ENCODE measurements around the gene MPC2.
A peak's percentile ranks its signal among the peaks of the same experiment; 100 is the strongest.

MPC2 gene

DNA sequence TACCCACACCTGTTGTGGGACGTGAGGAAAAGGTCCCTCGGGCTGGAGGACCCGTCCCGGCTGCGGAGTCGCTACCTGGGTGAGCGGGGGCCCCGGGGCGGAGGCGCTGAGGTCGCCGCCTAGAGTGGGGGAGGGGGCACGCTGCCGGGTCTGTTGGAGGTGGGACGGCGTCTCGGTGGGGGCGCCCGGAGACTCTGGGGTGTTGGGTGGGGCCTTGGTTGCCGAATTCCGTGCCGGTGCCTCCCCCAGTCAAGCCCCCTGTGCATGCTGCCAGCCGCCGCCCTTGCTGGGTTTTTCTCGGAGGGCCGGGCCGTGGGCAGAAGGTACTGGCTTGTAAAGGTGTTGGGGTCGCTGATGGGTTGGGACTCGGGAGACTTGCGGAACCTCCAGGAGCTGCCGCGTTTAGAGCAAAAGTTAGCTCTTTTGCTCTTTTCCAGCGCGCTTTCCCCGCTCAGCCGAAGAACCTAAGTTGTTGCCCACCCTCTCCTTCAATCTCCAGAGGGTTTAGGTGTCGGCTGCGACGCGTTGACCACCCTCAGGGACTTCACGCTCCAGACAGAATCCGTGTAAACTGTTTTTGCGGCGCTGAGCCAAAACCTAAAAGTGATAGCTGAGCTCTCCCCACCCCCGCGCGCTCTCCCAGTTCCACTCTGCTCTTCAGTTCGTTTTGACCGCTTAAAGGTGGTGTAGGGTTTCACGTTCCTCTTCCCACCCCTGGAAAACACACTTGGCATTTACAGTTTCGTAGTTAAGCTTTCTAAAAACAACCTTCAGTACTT lies at the start of gene MPC2:
Gene MPC2 (minus strand): TSS at position 143 of the 779 bp plus-strand sequence. CDS start 1,231 bp downstream, outside the sequence.
- DNase-seq: peak; percentile 28 to 38

DNA sequence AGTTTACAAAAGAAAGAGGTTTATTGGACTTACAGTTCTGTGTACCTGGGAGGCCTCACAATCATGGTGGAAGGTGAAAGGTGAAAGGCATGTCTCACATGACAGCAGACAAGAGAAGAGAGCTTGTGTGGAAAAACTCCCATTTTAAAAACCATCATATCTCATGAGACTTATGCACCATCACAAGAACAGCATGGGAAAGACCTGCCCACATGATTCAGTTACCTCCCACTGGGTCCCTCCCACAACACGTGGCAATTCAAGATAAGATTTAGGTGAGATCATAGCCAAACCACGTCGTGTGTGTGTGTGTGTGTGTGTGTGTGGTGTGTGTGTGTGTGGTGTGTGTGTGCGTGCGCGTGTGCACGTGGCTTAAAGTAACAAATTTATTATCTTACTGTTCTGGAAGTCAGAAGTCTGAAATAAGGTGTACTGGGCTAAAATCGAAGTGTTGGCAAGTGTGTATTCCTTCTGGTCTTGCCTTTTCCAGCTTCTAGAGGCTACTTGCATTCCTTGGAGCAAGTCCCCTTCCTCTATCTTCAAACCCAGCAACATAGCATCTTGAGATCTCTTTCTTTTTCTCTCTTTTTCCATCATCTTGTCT lies 48.1 kb upstream of the MPC2 start:
- DNase-seq: no peak

DNA sequence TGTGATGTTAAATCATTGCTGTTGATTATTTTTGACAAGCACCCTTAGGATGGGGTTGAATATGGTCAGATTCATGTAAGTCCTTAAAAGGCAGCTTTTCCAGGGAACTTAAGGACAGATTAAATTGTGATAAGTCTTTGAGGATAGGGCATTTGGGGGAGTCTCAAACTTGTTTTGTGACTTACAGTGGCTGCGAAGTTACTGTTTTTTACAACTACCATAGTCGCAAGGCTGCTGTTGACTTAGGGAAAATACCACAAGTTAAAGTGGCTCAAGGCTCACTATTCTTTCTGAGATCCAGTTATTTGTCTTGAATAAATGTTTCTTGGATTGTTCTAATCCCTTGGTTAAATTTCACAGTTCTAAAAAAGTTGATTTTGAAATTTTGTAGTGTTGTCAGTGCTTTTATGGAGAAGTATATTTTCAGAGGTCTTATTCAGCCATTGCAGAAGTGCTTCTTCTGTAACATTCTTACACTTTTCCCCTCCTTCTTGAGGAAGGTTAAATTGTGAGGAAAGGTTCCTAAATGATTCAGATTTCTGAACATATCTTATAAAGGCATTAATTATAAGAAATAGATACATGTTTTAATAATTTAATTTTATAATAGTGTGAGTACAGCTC lies 47.0 kb upstream of the MPC2 start:
- no peak for DNase-seq

DNA sequence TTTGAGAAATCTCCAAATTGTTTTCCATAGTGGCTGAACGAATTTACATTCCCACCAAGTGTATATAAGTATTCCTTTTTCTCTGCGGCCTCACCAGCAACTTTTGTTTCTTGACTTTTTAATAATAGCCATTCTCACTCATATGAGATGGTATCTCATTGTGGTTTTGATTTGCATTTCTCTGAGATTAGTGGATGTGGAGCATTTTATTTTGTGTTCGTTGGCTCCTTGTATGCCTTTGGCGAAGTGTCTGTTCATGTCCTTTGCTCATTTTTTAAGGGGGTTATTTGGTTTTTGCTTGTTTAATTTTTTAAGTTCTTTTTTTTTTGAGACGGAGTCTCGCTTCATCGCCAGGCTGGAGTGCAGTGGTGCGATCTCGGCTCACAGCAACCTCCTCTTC lies 45.1 kb upstream of the MPC2 start:
- no peak for DNase-seq

DNA sequence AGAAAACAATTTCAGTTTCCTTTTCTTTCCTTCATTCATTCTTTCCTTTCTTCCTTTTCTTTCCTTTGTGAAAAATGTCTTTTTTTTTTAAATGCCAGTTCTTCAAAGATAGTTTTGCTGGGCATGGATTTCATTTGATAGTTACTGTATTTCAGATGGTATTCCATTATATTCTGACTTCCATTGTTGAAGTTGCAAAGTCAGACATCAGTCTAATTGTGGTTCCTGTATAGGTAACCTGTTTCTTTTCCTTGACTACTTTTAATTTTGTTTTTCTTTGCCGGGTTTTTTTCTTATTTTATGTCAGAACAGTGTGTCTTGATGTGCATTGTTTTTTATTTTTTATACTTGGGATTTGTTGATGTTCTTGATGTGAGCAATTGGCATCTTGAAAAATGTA lies 40.4 kb upstream of the MPC2 start:
- DNase-seq: no peak

DNA sequence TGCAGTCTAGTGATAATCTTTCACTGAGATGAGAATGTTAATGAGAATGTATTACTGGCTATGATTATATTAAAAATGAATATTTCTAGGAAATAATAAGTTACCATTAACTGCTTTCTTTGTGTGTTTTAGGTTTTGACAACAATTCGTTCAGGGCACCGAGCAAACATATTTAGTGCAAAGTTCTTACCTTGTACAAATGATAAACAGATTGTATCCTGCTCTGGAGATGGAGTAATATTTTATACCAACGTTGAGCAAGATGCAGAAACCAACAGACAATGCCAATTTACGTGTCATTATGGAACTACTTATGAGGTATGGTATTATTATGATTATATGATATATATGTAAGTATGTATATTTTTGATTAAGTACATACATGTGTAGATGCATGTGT lies 37.8 kb upstream of the MPC2 start:
- DNase-seq: no peak

DNA sequence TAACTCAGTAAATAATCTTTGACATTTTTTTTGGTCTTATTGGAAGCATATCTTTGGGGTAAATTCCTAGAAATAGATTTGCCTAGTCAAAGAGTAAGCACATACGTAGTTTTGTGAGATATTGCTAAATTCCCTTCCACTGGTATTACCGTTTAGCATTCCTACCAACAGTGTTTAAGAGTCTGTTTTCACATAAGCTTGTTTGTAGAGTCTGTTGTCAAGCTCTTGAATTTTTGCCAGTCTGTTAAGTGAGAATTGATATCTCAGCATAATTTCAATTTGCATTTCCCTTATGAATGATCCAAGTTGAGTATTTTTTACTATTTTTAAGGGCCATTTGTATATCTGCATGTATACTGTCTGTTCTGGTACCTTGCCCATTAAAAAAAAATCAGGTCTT lies 37.0 kb upstream of the MPC2 start:
- DNase-seq: no peak

DNA sequence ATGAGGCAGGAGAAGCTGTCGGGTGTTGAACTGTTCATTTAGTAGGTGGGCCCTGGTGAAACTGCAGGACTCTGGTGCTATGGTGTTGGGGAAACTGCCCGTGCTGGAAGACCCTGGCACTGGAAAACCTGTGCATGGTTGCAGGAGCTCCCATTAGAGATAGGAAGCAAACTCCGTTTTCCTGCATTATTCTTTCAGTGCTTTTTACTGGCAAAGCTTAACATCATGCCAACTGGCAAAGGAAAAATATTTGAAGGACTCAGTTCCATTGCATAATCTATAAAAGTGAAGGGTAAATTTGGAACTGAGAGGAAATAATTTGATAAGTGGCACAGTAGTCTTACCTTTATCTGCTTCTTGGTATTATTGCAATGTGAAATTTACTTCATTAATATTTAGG lies 31.7 kb upstream of the MPC2 start:
- no peak for DNase-seq

DNA sequence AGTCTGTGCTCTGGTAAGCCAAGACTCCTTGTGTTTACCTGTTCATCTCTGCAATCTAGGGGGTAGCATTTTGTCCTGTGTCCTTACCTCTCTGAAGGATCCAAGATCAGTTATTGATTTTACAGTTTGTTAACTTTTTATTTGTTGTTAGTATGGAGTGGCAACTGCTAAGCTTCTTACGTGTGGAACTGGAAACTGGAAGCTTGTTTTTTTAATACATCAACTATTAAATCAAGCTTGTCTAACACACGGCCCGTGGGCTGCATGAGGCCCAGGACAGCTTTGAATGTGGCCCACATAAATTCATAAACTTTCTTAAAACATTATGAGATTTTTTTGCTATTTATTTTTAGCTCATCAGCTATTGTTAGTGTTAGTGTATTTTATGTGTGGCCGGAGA lies 29.2 kb upstream of the MPC2 start:
- no peak for DNase-seq

DNA sequence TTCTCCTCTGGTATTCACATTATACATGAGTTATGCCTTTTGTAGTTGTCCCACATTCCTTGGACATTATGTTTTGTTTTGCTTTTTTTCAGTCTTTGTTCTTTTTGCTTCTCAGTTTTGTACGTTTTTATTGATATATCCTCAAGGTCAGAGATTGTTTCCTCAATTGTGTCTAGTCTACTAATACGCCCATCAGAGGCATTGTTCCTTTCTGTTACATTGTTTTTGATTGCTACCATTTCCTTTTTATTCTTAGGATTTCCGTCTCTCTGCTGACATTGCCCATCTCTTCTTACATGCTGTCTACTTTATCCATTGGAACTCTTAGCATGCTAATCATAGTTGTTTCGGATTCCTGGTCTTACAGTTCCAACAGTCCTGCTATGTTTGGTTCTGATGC lies 27.8 kb upstream of the MPC2 start:
- no peak for DNase-seq

DNA sequence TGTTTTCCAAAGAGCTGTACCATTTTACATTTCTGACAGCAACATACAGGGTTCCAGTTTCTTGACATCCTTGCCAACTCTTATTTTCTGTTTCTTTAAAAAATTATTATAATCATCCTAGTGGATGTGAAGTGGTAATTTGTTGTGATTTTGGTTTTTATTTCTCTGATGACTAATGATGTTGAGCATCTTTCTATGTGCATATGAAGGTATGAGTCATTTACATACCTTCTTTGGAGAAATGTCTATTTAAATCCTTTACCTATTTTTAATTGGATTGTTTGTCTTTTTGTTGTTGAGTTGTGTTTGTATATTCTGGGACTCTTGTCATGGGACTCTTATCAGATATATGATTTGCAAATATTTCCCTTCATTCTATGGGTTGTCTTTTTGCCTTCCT lies 20.8 kb upstream of the MPC2 start:
- DNase-seq: no peak

DNA sequence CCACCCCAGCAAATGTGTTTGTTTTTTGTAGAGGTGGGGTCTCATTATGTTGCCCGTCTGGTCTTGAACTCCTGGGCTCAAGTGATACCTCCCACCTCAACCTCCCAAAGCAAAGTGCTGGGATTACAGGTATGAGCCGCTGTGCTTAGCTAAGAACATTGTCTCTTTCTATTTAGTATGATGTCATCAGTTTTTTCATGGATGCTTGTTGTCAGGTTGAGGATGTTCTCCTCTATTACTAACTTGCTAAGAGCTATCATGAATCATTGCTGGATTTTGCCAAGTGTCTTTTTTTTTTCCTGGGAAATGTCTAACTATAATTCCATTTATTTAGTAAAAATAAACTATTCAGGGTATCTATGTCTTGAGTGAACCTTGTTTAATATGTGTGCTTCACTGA lies 19.0 kb upstream of the MPC2 start:
- DNase-seq: no peak

DNA sequence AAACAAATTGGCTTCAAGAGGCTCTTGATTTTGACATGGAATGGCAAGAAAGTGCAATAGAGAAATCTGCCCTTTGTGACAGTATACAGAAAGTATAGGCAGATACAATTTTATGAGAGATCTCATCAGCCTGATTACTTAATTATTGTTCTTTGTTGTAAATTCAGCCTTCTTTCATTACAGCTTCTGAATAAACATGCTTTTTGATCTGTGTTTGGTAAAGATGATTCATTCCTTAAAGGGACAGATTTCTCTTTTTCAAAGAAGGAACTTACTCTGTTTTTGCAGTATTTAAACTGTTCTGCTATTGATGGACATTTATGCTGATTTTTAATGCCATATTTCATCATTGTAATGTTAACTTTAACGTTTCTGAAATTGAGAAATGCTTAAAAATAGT lies 13.7 kb upstream of the MPC2 start:
- DNase-seq: no peak

DNA sequence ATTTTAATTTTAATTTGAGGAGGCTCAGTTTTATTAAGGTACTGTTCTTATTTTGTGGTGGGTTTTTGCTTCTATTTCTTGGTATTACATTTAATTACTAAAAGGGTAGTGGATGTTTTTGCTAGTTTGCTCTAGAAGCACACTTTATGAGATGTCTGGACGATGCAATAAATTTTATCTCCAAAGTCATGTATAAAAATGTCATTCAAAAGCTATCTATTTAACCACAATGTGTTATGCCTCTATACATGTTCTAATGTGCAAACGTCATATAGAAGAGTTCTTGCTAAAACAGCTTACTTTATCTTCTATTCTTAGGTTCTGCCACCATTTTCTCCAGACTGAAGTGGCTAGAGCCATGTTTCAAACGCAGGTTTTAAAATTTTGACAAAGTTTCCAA lies 12.9 kb upstream of the MPC2 start:
- DNase-seq: no peak

DNA sequence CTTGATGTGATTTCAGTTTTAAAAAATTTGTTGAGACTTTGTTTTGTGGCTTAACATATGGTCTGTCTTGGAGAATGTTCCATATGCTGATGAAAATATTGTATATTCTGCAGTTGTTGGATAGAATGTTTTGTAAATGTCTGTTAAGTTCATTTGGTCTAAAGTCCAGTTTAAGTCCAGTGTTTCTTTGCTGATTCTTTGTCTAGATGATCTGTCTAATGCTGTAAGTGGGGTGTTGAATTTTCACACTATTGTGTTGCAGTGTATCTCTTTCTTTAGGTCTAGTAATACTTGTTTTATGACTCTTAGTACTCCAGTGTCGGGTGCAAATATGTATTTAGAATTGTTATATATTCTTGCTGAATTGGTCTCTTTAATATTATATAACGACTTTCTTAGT lies 10.9 kb upstream of the MPC2 start:
- DNase-seq: no peak

DNA sequence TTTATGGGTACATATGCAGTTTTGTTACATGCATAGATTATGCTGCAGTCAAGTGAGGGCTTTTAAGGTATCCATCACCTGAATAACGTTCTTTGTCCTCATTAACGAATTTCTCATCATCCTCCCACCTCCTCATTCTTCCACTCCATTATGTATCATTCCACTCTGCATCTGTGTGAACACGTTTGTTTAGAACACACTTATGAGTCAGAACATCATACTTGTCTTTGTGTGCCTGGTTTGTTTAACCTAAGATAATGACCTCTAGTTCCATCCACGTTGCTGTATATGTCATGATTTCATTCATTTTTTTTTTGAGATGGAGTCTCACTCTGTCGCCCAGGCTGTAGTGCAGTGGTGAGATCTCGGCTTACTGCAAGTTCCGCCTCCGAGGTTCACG lies 6.7 kb upstream of the MPC2 start:
- DNase-seq: no peak

DNA sequence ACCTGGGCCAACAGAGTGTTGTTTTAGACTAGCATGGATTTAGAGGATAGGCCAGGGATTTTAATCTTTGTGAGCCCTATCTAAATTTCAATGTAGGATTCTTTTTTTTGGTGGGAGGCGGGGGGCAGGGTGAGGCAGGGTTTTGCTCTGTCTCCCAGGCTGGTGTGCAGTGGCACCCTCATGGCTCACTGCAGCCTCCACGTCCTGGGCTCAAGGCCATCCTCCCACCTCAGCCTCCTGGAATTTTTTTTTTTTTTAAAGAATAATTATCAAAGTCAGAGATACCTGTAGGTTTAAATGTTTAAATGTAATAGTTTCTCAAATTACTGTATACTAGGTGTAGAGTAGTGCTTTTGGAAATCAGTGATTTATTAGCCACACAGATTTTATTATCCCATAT lies 3.4 kb upstream of the MPC2 start:
- no peak for DNase-seq

DNA sequence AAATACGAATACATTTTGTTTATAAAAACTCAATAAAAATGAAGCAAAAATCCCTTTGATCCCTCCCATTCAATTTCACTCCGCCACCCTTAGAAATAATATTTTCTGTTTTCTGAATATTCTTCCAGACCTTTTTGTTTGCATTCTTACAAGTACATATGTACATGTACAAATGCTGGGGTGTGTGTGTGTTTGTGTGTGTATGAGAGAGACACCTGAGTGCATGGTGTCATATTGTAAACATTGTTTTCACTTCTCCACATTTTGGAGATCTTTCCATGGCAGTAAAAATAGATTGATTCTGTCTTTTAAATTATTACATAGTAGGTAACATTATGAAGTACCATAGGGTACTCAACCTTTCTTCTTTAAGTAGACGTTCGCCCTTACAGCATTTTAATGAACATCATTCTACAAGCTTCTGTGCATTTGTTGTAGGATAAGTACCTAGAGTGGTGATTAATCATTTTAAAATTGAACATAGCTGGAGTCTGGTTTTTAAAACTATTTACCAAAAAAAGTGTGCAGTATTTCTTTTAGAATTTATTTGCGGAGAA lies 1.3 kb upstream of the MPC2 start:
- no peak for DNase-seq

DNA sequence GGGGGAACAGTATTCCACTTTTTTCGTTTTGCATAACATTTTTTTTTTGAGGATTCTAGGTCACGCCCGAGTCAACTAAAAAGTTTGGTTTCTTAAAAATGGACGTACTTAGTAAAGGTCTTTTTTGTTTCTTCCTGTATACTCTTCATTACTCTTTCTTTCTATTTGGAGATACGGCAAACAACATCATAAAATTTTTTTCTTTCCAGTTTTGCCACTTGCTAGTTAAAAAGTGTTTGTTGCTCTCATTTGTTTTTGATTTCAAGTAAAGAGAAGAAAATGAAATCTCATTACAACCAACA lies 788 bp upstream of the MPC2 start:
- DNase-seq: no peak

DNA sequence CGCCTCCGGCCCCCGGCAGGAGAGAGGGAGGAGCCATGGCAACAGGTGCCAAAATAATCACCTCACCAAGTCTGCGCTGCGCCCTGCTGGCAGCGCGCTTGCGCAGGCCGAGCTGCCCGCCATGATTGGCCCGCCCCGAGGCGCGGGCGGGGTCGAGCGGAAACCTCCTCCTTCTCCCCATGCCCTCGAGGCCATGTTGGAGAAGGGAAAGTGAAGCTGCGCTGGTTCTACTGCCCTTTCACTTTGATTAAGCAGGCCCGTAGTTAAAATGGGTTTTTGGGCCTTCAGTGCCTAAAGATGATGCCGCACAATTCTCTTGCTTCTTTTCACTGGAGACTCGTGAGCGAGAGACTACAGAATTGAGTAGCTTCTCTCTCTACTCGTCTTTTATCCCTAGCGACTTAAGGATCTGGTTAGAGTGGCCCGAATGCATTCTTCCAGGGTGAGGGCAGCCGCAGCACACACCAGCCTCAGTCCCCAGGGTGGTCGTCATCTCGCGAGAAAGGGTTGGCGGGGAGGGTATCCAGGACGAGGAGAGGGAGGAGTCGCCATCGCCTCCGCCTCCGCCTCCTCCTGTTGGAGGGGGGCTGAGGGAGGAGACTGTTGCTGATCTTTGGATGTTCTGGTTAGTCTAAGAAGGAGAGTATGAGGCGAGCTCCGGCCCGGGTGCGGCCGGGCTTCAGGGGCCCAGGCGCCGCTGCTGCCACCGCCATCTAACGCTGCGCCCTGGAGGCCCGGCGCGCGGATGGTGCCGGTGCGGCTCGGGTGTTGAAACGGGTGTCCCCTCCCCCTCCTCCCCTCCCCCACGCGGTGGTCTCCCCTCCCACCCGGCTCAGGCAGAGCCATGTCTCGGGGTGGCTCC lies 573 bp downstream of the MPC2 start, which contains the start of gene DCAF6:
Gene DCAF6 (plus strand): TSS at position 616 of the 862 bp plus-strand sequence. CDS start 229 bp downstream, at position 845.
- peak; percentile 94 to 99 for DNase-seq

DNA sequence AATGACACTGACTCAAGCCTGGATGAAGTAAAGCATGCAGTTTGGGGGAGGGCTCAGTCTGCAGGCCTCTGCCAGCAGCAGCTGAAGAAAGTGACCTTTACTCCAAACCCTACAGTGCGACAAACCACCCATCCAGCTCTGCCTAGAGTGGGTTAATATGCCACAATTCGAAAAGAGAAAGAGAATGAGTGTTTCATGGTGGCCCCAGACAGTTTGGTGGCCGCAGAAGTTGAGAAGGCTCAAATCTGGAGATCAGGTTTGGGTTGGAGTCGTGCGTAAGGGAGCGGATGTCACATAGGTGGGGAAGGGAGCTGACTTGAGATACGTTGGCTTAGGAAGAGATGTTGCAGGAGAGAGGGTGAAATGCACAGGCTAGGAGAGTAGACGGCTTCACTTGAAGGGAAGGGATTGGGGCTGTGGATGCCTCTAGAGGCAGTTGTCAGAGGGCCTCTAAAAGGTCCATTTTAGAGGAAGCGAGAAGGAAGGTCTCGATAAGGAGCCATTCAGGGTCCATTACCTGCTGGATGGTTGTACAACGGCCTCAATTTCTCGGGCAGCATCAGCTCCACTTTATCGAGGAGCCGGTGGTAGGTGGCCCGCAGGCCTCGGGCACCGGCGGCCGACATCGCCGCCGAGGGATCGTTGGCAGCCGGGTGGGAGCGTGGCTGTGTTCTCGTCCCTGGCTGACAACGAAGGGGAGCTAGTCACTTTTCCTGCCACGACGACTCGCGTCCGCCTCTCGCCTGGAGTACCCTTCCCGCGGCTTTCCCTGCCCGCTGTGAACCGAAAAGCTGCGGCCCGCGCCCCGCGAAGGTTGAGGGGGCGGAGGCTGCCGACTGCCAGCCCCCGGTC lies 1.4 kb downstream of the MPC2 start:
- DNase-seq: peak in 1 of 2 donors; percentile 43
